ENCODE results near the gene GHRHR.

DNA sequence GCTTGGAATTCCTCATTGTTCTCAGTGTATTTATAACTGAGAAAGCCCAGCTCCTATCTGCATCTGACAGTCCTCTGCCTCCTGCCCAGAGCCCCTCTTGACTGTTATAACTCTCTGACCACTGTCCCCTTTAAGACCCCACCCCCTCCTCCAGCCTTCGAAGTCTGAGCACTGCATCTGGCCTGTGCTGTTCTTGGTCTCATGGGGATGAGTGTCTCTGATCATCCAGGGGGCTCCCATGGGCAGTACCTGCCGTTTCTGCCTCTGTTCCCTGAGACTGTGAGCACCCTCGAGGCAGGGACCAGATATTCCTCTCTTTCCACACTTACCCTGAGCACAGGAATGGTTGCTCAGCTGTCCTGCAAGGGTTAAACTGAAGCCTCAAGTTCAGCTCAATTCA is 7.7 kb downstream of the GHRHR start:
- TF ChIP-seq CTCF (IDR thresholded peaks at IDR 0.05; ENCODE audit: borderline replicate concordance, extremely low read depth, low read length, poor library complexity, severe bottlenecking) = no peak
- no peak for TF ChIP-seq EZH2 (IDR thresholded peaks at IDR 0.05; ENCODE audit: borderline replicate concordance, low read depth, low read length, severe bottlenecking)
